Placental pericyte (primary cell): Measurements from ENCODE around the gene PTPN20. TPM values are rescaled to one million over a fixed set of nuclear protein-coding genes. Genes with fewer than 3 reads are reported as not detected.

Experiments
- total RNA-seq: library from RNA; depleted of rRNA; stranded (reverse); fragments of >200 nt; gene quantifications from 2 replicates; pipeline ENCODE4 v1.2.3, GENCODE V29; 2012

PTPN20 gene
- total RNA-seq: 0.22 and 0.72 TPM in 2 replicates

GRCh38 chr10:46911144-46911876 lies at the start of gene PTPN20:
TSS of gene PTPN20 (plus strand) at chr10:46911428. CDS start at chr10:46932500, 21,072 bp downstream.

